NCI-H1048 (cell line): ENCODE data around the gene FRS3.
"Not testable (repeated sequence)": the region's sequence is repeated elsewhere in the genome, so short reads cannot be mapped to it uniquely, and the experiment has no call there.

Source experiments
- DNase-seq: peaks from one replicate; lab custom pipeline; 2025; lab: John Stamatoyannopoulos, UW

The FRS3 gene

DNA sequence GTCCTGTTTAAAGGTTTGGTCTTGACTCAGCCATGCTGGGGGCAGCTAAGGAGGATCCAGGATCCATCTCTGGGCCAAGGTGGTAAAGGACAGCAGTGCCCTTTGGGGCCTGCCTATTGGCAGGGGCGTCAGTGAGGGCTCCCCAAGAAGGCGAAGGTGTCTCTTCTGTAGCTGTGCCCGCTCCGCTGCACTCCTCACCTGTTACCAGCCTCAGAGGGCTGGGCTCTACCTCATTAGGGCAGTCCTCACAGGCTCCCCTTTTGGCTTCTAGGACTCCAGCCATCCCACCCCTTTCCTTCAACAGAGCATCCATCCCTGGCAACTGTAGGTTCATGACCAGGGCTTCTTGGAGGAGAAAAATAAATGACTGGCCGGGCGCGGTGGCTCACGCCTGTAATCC is 10.3 kb downstream of the FRS3 start:
- no peak for DNase-seq

DNA sequence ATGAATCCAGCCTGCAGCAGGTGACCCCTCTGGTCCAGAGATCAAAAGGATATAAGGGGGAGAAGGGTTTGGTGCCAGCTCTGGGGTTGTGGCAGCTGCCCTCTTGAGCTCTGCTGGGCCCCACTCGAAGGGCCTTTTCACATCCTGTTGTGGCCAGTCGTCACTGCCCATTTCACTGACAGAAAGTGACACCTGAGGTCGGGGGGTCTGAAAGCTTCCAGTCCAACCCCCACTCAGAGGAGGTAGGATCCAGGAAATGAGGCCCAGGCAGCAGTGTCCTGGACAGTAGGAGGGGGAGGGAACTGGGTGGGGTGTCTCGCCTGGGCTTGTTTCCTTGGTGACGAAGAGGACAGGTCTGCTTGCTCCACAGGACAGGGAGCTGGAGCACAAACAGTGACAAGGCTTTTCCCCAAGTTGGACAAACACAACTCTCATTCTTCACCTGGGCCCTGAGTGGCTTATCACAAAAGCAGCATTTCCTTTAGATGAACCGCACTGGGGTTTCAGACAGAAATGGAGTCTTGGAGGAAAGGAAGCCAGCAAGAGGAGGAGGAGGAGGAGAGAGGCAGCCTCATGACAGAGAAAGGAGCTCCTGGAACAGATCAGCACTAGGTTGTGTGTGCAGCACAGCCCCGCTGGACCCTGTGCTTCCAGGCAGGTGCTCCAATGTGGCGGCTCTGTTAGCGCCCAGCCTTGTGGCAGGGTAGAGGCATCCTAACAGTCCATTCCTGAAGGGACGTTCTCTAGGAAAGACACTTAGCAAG is 11.0 kb downstream of the FRS3 start:
- DNase-seq = no peak

DNA sequence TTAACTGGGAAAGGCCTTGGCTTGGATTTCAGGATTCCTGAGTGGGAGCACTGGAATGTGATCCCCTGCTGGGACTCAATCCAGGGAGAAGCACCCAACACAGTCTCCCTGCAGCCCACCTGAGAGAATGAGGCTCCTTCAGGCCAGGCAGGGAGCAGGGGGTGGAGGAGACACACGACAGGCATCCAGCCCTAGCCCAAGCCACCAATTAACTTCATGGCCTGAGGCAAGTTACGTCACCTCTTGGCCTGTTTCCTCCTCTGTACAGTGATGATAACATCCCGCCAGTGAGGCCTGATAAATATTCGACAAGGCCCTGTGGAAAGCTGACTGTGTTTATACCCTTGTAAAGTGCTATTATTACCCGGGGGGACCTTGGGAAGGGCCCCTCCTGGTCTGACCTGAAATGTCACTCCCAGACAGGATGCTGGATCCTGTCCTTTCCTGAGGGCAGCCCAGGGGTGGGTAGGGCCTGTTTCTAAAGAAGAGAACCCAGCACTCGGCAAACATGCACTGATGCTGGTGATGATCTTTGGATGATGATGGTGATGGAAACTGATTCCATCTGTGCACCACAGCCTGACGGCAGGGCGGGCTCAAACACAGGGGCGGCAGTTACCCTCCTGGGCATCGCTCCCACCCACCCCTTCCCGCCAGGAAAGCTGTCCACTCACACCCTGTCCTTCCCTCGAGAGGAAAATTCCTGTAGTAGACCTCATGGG is 12.4 kb downstream of the FRS3 start:
- DNase-seq = no peak

DNA sequence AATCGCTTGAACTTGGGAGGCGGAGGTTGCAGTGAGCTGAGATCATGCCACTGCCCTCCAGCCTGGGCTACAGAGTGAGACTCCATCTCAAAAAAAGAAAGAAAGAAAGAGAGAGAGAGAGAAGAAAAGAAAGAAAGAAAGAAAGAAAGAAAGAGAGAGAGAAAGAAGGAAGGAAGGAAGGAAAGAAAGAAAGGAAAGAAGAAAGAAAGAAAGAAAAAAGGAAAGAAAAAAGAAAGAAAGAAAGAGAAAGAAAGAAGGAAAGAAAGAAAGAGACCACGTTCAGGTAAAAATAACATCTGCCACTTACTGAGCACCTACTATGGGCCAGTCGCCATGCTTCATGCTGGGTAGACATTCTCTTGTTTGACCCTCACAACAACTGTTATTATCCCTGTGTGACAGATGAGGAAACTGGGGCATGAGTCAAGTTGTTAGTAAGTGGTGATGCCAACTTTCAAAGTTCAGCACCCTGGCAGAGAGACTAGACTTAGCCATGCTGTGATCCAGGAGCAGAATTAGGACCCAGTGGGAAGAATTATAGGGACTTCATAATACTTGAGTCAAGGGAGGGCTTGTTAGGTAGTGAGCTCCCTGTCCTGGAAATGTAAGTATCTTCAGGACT is 13.5 kb downstream of the FRS3 start:
- not testable (repeated sequence) for DNase-seq

DNA sequence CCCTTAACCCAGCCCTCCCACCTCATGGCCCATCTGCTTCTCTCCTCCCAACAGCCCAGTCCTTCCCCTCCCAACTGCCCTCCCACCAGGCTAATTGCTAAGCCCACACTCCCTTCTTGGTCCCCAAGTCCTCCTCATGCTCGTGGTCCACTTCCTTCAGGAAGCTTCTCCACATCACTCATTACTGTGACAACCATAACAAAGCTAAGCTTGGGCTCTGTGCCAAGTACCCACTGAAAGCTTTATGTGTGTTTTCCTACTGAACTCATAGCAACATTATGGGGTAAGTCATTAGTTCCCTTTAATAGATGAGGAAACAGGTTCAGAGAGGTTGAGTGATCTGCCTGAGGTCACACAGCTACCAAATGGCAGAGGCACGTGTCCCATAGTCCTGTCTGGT is 16.2 kb downstream of the FRS3 start:
- no peak for DNase-seq

DNA sequence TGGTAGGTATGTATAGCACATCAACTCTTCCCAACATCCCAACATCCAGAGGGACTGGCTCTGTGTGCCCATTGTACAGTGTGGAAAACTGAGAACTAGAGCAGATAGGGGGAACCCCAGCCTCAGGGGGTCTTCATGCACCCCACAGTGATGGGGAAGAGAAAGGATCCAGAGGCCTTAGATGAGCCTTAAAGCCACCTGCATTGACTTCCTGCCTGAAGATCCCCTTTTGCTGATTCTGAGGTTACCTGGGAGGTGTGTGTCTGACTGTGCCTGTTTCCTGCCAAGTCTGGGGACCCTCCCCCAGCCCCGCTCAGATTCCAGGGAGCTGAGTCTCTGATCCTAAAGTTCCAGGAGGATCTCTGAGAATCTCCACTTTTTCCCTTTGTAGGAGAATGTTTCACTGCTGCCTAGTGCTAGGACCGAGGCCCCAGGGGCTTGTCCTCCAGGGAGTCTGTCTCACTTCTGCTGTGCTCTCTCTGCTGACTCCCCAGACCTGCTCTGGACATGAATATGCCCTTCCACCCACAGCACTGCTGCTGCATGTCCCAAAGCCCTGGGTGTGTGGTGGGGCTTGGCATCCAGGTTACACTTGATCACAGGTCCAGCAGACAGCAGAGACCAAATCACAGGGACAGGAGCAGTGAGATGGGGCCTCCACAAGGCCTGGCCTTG is 19.7 kb downstream of the FRS3 start:
- no peak for DNase-seq

DNA sequence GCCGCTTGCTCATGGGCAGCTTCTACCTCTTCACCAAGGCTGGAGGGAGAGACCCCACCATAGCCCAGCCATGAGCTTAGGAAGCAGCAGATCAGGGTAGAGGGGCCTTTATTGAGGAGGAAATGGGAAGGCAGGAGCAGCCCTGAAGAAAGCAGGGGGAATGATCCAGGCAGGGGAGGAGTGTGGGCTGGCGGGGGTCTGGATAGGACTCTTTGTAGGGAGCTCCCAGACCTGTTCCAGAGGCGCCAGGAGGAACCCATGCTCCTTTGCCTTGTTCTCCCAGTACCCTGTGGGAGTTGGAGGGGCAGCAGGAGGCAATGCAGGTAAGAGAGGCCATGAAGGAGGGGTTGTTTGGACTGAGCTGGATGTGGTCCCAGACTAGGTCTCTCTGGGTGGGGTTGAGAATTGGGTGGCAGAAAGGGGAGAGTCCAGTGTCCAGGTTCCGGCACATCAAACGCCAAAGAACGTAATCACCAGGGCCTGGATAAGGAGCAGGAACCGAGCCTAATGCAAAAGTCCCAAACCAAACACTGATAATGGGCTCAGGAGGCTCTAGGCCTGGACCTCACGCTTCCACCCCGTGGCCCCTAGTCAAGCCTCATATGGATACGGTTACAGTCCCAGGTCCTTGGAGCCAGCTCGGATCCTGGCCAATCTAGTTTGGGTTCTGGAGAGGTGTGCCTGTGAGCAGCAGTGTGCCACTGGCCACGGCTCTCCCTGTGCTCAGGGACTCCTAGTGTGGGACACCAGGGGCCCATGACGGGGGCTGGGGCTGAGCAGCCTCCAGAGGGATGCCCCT is 20.4 kb downstream of the FRS3 start:
- no peak for DNase-seq

DNA sequence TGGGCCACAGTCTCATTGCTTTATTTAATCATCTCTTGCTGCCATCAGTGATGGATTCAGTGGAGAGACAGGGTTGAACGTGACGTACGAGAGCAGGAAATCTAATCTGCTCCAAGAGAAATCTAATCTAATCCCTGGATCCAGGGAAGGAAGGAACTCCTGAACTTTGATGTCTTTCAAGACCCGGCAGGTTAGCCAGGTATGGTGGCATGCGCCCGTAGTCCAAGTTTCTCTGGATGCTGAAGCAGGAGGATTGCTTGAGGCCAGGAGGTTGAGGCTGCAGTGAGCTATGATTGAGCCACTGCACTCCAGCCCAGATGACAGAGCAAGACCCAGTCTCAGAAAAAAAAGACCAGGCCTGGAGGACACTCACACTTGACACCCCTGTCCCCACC is 21.1 kb downstream of the FRS3 start:
- DNase-seq = no peak

DNA sequence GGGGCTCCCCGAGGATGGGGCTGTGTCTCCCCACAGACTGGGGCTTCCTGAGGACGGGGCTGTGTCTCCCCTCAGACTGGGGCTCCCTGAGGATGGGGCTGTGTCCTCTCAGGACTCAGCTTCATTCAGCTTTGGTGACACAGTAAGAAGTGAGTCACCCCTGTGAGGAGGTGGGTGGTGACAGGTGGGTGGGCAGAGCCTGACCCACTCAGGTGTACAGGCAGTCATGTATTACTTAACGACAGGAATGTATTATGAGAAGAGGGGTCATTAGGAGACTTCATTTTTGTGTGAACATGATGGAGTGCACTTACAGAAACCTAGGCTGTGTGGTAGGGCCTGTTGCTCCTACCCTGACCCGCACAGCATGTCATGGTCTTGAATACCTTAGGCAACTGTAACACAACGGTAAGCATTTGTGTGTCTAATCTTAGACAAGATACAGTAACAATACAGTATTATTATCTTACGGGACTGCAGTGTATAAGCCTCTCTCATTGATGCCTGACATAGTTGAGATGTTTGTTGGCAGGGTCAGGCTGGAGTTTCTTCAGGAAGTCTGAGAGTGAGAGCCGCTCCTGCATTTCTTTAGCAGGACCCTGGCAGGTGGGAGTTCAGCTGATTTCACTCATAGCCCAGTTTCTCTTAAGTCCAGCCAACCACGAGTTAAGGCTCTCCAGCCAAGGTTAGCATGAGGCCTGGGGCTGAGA is 21.6 kb downstream of the FRS3 start:
- no peak for DNase-seq

DNA sequence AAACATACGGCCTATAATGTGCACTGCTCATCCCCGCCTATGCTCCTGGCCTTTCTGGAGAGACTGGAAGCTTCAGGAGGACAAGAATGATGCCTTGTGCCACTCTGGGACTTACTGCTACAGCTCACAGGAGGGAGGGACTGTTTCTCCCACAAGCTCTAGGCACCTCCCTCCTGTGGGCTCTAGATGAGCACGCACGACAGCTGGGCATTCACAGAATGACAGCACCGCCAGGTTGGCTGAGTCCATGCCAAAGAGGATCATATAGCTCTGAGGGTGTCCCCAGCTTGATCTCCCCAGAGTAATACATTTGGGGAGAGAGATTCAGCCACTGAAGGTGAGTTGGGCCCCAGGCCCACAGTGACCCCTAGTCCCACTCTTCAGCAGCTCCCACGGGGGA is 22.4 kb downstream of the FRS3 start:
- DNase-seq = no peak

DNA sequence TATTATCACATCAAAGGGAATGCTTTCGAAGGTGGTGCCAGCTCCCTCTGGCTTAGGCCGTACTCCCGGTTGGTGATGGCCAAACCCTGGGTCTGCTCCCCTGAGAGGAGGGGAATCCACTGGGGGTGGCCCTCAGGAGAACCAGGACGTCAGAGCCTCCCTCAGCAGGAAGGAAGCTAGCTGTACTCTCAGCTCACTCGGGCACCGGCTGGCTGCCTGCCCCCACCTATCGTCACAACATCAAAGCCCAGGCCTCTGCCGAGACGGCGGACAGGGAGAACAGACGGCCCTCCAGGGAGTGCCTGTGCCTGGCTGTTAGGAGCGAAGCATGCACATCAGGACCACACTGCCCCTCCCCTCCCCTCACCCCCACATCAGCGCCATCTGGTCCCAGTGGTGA is 23.3 kb downstream of the FRS3 start:
- DNase-seq = no peak

DNA sequence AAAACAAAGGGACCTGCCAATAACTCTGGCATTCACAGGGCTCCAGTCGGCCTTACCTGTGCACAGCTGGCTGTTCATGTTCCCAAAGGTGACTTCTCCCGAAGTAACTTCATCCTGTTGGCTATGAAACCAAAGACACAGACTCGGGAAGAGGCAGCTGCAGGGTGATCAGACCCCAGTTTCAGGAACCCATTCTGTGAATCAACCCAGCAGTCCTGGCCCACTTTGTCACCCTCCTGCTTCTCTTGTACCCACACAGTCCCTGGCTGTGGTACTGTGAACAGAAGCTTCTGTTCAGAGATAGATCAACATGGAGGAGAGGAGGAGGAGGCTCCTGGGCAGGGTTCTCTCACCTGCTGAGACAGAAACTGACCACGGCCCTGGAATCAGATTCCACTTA is 23.8 kb downstream of the FRS3 start:
- DNase-seq = no peak

DNA sequence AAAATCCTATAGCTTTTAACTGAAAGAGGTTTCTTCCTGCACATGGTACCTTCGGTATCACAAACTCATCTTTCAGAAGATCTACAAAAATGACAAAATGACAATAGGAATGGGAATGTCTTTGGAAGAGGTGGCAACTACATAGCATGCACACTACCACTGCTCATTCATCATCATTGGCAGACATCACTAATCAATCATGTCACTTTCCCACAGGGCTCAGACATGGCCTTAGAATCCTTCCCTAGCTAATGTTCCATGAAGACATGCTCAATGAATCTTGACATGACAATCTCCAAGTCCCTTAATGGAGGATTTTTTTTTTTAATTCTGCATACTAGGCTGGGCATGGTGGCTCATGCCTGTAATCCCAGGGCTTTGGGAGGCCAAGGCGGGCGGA is 29.3 kb downstream of the FRS3 start:
- no peak for DNase-seq

DNA sequence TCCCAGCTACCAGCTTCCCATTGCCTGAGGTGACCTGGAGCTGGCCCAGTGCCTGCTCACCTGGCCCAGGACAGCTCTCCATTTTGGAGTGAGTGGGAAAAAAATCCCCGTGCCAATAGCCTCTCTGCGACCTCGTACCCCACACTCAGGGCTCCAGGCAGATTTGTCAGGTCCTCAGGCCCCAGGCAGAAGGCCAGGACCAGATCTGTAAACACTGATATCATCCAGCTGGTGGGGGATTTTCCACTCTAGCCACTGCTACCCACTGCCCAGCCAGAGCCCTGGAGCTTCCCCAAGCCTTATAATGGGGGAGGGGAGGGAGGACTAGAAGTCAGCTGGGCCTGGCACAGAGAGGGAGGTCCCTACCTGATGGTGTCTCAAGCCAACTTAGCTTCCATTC is 31.2 kb downstream of the FRS3 start:
- DNase-seq = no peak

DNA sequence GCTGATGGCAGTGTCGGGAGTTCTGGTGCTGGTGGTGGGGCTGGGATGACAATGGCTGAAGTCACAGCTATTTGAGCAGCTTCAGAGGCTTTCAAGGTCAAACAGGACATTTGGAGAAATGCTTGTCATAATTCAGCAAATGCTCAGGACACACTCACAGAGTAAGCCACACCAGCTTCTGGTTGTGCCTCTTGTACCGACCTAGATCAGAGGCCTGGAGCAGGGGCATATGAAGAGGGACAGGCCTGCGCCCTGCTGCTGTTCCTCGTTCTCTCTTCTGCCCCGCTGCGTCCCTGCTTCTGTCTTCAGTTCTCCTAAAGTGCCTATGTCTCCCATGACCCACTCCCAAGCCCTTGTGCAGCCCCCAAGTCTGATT is 31.6 kb downstream of the FRS3 start:
- DNase-seq = no peak

DNA sequence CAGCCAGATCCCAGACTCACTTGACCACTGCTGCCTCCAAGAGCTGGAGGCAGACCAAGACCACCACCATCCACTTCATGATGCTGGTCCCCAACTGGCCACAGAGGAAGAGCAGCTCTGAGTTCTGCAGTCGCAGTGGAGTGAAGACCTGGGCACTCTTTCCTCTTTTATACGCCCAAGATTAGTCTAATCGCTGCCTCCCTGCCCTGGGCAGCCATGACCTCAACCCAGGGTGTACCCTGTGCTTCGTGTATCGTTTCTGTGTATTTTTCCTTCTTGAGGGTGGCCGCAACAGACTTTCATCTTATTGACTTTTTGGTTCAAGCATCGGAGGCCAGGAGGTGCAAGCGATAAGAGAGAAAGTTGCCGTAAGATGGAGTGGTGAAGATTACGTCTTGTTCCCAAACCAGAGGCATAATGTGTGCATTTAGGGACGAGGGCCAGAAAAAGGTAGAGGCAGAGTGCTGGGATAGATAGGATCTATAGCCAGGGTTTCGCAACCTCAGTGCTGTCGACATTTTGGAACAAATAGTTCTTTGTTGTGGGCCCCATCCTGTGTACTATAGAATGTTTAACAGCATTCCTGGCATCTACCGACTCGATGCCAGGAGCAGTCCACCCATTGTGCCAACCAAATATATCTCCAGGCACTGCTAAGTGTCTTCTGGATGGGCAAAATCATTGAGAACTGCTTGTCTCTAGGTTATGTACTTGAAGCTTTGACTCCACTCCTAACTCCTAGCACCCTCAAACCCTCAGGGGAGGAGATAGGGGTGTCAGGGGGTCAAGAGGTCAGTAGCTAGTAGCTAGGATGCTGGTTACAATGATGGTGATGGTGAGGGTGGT is 32.2 kb downstream of the FRS3 start, which contains the start of gene PGC:
PGC (minus strand) TSS at position 142 of the 846 bp plus-strand sequence; CDS start at position 79, 63 bp downstream.
- no peak for DNase-seq

DNA sequence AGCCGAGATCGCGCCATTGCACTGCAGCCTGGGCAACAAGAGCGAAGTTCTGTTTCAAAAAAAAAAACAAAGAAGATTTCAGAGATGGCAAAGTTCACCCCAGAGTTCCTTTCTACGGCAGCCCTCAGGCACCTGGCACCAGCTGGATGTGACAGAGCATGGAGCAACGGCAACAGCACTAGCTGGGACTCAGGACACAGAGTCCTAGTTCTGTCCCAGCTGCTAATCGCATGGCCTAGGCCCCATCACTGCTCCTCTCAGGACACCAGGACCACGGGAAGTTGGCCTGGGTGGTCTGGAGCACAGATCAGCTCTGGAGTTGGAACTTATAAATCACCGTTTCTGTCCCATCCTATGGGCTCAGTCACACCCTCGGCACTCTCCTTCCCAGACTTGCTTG is 33.6 kb downstream of the FRS3 start:
- no peak for DNase-seq

DNA sequence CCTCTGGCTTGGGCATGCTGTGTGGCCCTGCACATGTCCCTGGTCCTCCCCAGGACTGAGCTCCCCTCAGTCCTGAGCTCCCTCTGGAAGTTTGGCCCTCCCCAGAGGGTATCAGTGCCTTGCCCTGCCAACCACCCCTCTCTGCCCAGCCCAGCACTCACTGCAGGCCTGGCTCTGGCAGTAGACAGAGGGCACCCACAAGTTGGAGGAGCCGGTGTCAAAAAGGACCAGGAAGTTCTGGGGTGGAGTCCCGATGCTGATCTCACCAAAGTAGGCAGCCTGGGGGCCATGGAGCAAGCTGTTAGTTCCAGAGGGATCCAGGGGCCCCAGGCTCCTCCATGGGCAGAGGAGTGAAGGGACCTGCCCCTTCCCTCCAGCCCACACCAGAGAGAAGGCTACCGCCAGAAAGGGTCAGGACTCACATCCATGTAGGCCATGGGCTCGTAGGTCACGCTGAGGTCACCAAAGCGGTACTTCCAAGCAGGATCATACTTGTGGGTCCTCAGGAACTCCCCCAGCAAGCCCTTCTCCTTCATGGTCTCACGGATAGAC is 35.4 kb downstream of the FRS3 start:
- DNase-seq = no peak

DNA sequence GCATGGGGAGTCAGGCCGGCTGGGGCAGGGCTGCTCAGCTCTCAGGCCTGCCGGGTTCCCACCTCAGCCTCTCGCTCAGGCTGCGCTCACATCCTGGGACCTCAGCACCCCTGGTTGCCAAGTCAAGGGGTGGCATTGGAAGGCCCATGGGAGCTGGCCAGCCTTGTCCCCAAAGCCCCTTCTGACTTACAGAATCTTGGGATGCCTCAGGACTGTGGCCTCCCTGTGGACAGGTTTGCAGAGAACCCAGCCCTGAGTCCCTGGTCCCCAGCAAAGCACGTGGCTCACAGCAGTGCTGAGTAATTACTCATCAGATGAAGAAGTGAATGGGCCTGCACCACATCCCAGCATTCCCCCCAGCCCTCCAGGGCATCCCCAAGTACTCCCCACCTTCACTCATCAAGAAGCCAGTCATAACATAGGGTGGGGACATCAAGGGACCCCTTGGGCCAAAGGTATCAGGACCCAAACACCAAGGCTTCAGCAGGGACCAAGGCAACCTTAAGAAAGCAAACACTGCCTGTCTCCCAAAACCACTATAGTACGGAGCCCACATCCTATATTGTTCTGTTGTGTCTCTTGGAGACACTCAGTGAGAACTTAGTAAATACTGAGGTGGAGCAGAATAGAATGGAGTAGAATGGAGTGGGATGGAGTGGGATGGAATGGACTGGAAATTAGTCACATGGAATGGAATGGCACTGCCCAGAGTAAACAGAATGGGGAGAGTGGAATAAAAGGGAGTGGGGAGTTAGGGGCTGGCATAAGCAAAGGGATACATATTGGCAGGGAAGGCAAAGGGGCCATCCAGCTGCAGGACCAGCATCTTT is 36.1 kb downstream of the FRS3 start:
- DNase-seq = no peak
